NOMO-1 treated with dmso at 0.1 percent for 144 hours (cell line): ENCODE measurements around the gene PRKCI.
"Not testable (repeated sequence)": the region's sequence is repeated elsewhere in the genome, so short reads cannot be mapped to it uniquely, and the experiment has no call there.

Experiments
- DNase-seq: peaks from one replicate; lab custom pipeline; 2025; ENCODE audit not compliant: unreplicated experiment; lab: John Stamatoyannopoulos, UW

The PRKCI gene

GRCh38 chr3:170338690-170339340 lies 116.6 kb downstream of the PRKCI start:
- no peak for DNase-seq

DNA sequence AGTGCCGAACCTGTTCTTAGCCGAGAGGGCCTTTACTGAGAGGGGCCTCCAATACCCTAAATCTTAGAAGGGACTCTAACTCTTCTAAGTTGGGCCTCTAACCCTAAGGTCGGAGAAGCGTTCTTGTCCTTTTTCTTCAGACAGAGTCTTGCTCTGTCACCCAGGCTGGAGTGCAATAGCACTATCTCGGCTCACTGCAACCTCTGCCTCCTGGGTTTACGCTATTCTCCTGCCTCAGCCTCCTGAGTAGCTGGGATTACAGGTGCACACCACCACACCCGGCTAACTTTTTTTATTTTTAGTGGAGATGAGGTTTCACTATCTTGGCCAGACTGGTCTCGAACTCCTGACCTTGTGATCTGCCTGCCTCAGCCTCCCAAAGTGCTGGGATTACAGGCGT lies 120.0 kb downstream of the PRKCI start:
- DNase-seq: not testable (repeated sequence)

- DNase-seq: not testable (repeated sequence)
Measured at GRCh38 chr3:170343859-170344258, 121.6 kb downstream of the PRKCI start.

DNA sequence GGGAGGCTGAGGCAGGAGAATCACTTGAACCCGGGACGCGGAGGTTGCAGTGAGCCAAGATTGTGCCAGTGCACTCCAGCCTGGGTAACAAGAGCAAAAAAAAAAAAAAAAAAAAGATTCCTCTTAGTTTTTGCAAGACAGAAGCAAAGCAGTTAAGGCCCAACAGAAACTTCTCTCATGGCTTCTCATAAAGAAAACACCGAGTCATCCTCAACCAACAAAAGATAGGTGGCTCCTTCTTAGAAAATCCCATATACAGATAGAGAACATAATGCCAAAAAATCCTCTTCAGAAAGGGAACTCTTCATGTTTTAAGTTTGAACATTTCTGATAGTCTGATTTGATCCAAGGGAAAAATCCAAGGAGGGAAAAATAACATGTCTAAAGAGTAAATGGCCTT lies 122.7 kb downstream of the PRKCI start:
- DNase-seq: no peak

DNA sequence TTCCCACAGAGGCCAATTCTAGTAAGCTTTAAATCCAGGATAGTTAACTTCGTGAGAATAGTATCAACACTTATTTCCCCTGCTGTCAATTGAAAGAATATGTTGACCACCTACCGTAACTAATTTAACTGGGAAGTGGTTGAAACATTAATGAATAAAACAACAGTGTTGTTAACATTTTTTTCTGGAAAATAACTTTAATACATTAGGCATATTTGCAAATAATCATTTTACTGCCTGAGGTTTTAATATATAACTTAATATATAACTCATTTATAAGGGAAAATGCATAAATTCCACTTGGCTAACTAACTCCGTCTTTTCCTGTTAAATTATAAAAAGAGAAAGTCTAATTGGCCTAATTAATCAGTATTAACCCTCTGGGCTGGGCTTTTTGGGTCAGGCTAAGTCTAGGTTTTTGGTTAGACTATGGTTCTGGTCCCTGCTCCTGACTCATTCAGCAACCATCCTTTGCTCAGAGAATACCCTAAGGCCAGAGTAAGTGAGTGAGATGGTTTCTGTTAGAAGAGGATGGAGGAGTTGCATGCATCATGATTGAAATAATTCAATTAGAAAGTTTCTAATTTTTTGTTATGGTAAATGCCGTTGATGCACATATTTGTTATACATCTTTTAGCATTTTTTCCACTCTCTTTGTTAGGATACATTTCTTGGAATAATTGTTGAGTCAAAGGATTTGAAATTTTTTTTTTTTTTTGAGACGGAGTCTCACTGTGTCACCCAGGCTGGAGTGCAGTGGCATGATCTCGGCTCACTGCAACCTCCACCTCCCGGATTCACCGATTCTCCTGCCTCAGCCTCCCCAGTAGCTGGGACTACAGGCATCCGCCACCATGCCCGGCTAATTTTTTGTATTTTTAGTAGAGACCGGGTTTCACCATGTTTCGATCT lies 124.5 kb downstream of the PRKCI start:
- no peak for DNase-seq

DNA sequence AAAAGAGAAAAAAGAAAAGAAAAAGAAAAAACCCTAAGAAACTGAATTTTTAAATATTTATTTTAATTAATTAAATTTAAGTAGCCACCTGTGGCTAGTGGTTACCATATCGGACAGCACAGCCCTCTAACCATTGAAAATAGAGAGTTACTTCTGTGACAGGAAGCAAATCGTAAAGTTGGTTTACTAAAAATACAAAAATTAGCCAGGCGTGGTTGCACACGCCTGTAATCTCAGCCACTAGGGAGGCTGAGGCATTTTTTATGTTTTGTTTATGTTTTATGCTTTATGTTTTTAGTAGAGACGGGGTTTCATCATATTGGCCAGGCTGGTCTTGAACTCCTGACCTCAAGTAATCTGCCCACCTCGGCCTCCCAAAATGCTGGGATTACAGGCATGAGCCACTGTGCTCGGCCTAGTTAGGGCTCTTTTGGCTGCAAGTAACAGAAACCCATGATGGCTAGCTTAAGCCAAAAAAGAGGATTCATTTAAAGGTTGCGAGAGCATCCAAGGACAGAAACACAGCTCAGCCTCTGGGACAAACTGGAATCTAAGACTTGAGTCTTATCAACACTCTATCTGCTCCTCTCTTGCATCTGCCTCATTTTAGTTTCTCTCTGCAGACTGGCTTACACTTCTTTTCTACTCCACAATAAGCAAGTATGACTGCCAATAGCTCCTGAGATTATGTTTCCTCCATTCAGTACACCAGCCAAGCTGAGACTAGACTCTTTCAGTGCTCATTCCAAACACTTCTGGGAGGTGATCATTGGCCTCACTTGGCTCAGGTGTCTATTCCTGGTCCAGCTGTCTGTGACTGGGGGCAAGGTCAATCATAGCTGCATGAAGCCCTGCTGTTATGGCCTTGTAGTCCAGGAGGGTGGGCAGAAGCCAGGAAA lies 128.5 kb downstream of the PRKCI start:
- DNase-seq: no peak

DNA sequence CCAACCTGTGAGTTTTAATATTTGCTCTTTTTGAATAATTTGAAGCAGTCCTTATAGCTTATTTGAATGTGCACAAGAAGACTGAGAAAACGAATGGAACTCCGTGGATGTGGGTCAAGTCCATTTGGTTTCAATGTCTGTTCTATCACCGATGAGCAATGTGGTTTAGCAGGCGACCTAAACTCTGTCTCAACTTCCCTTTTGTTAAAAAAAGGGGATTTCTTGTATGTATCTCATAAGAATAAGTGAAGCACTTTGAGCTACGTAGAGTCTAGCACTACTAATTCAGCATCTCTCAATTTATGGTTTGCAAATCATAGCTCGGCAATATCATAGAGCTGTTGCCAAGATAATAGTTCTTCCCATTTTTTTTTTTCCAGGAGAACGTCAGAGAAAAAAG lies 130.7 kb downstream of the PRKCI start:
- DNase-seq: no peak

DNA sequence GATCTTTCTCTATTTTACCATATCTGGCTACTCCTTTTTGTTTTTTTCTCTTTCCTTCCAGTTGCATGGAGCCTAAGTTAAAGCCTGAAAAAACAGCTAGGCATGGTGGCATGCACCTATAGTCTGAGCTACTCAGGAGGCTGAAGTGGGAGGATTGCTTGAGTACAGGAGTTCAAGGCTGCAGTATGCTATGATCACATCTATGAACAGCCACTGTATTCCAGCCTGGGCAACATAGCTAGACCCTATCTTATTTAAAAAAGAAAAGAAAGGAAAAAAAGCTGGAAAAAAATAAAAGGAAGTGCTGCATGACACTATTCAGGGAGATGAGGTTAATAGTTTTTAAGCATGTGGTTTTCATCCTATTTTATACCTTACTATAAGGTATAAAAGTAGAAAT lies 131.3 kb downstream of the PRKCI start:
- no peak for DNase-seq

GRCh38 chr3:170354760-170355159 lies 132.5 kb downstream of the PRKCI start:
- no peak for DNase-seq
